GM23248 (cell line): Measurements from ENCODE around the gene FAM83E. TPM values are rescaled to one million over a fixed set of nuclear protein-coding genes. Genes with fewer than 3 reads are reported as not detected.

Experiments used
- DNase-seq: peaks from one replicate; pipeline ENCODE4 v3.0.0-alpha.2; 2015
- H2AFZ ChIP-seq: fragments of 200-600 bp; sonication (generic); 2 replicates; pipeline ENCODE4 v1.6.1; 2016; ENCODE audit warnings: antibody characterized with exemption
- H3F3A ChIP-seq: fragments of 200-600 bp; sonication (generic); 2 replicates; pipeline ENCODE4 v1.6.1; 2016; ENCODE audit warnings: mild to moderate bottlenecking, antibody characterized with exemption, mixed run types; ENCODE audit not compliant: insufficient read depth
- H3K27ac ChIP-seq: fragments of 200-600 bp; sonication (generic); 2 replicates; pipeline ENCODE4 v1.5.1; 2016; ENCODE audit warnings: mild to moderate bottlenecking
- H3K27me3 ChIP-seq: fragments of 200-600 bp; sonication (generic); replicated peaks from 2 replicates; pipeline ENCODE4 v1.6.1; 2016; ENCODE audit warnings: mild to moderate bottlenecking; ENCODE audit not compliant: insufficient read depth
- H3K36me3 ChIP-seq: fragments of 200-600 bp; sonication (generic); 2 replicates; pipeline ENCODE4 v1.6.1; 2016; ENCODE audit warnings: low read depth, mild to moderate bottlenecking
- H3K4me1 ChIP-seq: fragments of 200-600 bp; sonication (generic); 2 replicates; pipeline ENCODE4 v1.6.1; 2016; ENCODE audit warnings: mild to moderate bottlenecking; ENCODE audit not compliant: insufficient read depth
- H3K4me2 ChIP-seq: fragments of 200-600 bp; sonication (generic); one replicate; pipeline ENCODE4 v1.6.1; 2016; ENCODE audit warnings: mild to moderate bottlenecking; ENCODE audit not compliant: unreplicated experiment
- H3K4me3 ChIP-seq: fragments of 200-600 bp; sonication (generic); 2 replicates; pipeline ENCODE4 v1.5.1; 2016; ENCODE audit warnings: mild to moderate bottlenecking
- H3K79me2 ChIP-seq: fragments of 200-600 bp; sonication (generic); 2 replicates; pipeline ENCODE4 v1.6.1; 2016; ENCODE audit warnings: mild to moderate bottlenecking; ENCODE audit not compliant: insufficient read depth
- H3K9ac ChIP-seq: fragments of 200-600 bp; sonication (generic); 2 replicates; pipeline ENCODE4 v1.6.1; 2016; ENCODE audit warnings: mild to moderate bottlenecking
- H3K9me2 ChIP-seq: fragments of 200-600 bp; sonication (generic); 2 replicates; pipeline ENCODE4 v1.6.1; 2016; ENCODE audit warnings: mixed run types, mild to moderate bottlenecking, moderate library complexity; ENCODE audit not compliant: insufficient read depth
- H3K9me3 ChIP-seq: fragments of 200-600 bp; sonication (generic); one replicate; pipeline ENCODE4 v1.6.1; 2017; ENCODE audit warnings: low read depth
- H4K20me1 ChIP-seq: fragments of 200-600 bp; sonication (generic); 2 replicates; pipeline ENCODE4 v1.6.0; 2016; ENCODE audit not compliant: insufficient read depth
- EZH2 ChIP-seq: fragments of 200-600 bp; sonication (generic); IDR thresholded peaks from 2 replicates; pipeline ENCODE4 v1.6.1; 2018; ENCODE audit warnings: antibody characterized with exemption, mild to moderate bottlenecking; ENCODE audit not compliant: insufficient read depth, poor library complexity, severe bottlenecking
- EZH2phosphoT487 ChIP-seq: fragments of 200-600 bp; sonication (generic); IDR thresholded peaks from 2 replicates; pipeline ENCODE4 v1.6.1; 2018; ENCODE audit warnings: antibody characterized with exemption, moderate library complexity, mild to moderate bottlenecking, low read depth; ENCODE audit not compliant: insufficient read depth
- WGBS, 2 experiments: methylation state at CpG; one replicate each; pipeline ENCODE4 v1.1.6; 2015 to 2017; ENCODE audit warnings: low lambda C conversion rate in 2 of 2, low coverage in 1 of 2; ENCODE audit errors: missing lambda C conversion rate in 2 of 2; 5-methylcytosine and 5-hydroxymethylcytosine counted together
- in situ Hi-C: fragments of 300-500 bp; cut with MboI; formaldehyde crosslinking; loops from 2 replicates; pipeline ENCODE4 v1.15.0; 2020
- polyA plus RNA-seq: library from polyadenylated mRNA; unstranded; fragments of >200 nt; fragmentation: Nextera tagmentation; extraction: Ambion mirVana; gene quantifications from 2 replicates; pipeline ENCODE4 v1.2.1, GENCODE V29; 2016
- total RNA-seq: library from RNA; depleted of rRNA; stranded (reverse); fragments of >200 nt; shearing (Covaris generic); gene quantifications from 2 replicates; pipeline ENCODE4 v1.2.3, GENCODE V29; 2014

FAM83E gene
- total and polyA plus RNA-seq, 2 experiments from 2014 or later = not detected

DNA sequence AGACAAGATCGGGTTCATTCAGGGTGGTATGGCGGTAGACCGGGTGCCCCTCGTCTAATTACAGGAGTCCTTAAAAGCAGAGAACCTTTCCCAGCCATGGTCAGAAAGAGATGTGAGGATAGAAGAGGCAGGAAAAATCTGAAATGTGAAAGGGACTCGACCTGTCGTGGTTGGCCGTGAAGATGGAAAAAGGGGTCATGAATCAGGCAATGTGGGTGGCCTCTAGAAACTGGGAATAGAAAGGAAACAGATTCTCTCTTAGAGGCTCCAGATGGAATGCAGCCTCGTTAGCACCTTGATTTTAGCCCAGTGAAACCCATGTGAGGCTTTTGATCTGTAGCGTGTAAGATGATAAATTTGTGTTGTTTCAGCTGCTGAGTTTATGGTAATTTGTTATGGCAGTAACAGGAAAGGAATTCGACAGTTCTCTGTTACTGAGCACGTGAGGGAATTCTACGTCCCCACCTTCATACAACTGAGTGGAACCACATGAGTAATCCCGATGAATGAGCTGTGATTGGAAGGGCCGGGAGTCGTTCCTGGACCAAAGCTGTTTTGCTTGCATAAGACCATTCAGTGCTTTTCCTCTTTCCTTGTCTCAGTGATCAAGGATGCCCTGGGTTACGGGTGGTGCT lies 42.1 kb upstream of the FAM83E start:
- H3K9me2 ChIP-seq = no peaks in the 10 kb centered on the region
- no peaks in the 10 kb centered on the region for H3K36me3 ChIP-seq
- H2AFZ ChIP-seq = no peak overlapping the region
- no peak overlapping the region for H3K4me2 ChIP-seq
- in situ Hi-C loops = no loop called here
- TF ChIP-seq EZH2phosphoT487 (no peak), EZH2 (no peak)
- H3K9ac ChIP-seq = no peak overlapping the region
- H3F3A ChIP-seq = peaks cover 18% of the 10 kb centered on the region
- DNase-seq = peak; percentile 94
- H3K27me3 ChIP-seq = no peaks in the 10 kb centered on the region
- no peak overlapping the region for H3K27ac ChIP-seq
- no peak overlapping the region for H3K4me3 ChIP-seq
- peaks cover 5% of the 10 kb centered on the region; the same call in 1 of the 2 replicates for H3K4me1 ChIP-seq
- no peaks in the 10 kb centered on the region for H3K9me3 ChIP-seq
- H4K20me1 ChIP-seq = no peaks in the 10 kb centered on the region
- WGBS, 2 experiments = 30 to 31% methylated on average over 16 of the region's 16 CpGs
- H3K79me2 ChIP-seq = no peaks in the 10 kb centered on the region

DNA sequence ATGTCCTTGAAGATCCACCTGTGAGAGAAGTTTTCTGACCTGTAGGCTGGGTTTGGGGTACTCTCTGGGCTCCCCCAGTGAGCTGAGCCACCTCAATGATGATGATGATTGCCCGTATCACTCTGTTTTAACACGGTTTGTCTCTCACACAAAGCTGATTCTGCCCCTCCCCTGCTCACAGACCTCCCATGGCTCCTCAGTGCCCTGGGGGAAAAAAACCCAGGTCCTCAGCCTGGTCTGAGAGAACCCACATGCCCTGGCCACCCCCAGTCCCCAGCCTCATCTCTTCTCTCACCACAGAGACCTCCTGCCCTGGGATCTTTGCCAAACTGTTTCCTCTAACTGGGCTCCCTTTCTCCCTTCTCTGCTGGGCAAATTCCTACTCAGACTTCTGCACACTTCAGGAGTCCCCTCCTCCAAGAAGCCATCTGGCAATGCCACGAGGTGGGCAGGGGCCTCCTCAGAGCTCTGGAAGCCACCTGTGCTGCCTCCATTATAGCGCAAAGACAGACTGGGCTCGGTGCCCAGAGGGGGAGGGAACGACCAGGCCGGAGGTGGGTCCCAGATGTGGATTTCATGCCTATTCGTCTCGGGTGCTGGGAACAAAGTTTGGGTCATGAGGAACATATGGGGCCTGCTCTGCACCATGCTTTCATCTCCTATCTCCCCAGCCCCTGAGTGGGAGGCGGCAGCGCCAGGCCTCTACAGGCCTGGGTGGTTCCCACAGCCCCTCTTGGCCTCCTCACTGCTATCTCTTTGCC lies 39.6 kb upstream of the FAM83E start:
- Histone ChIP-seq H3K79me2 (no peaks in the 10 kb centered on the region), H3K9ac (no peak overlapping the region), H4K20me1 (no peaks in the 10 kb centered on the region), H3K27me3 (no peaks in the 10 kb centered on the region), H3K4me1 (peaks cover 8% of the 10 kb centered on the region; the same call in 1 of the 2 replicates), H3K36me3 (no peaks in the 10 kb centered on the region), H3K27ac (no peak overlapping the region), H2AFZ (no peak overlapping the region), H3K4me3 (no peak overlapping the region), H3F3A (peaks cover 18% of the 10 kb centered on the region), H3K9me3 (no peaks in the 10 kb centered on the region), H3K9me2 (no peaks in the 10 kb centered on the region), H3K4me2 (no peak overlapping the region)
- no peak for TF ChIP-seq EZH2
- TF ChIP-seq EZH2phosphoT487 = no peak
- 33 to 35% methylated on average over 11 of the region's 11 CpGs for WGBS, 2 experiments
- DNase-seq = no peak
- in situ Hi-C loops = no loop called here

DNA sequence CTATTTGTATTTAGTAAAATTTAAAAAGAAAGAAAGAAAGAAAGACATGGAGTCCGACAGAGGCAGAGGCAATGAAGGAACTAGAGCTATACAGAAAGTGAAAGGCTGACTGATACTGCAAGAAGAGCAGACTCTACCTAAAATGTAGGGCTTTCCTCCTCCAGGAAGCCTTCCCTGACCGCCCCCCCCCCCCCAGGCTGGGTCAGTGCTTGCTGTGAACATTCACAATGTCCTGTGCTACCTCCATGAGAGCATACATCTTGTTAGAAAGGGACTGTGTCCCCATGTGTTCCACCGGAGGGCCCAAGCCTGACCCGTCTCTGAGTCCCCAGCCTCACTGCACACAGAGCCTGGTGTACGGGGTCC lies 36.8 kb upstream of the FAM83E start:
- no peaks in the 10 kb centered on the region for H3K9me3 ChIP-seq
- no peaks in the 10 kb centered on the region for H3K27me3 ChIP-seq
- WGBS, 2 experiments = 61 to 69% methylated on average over 5 of the region's 5 CpGs
- peaks cover 6% of the 10 kb centered on the region; the same call in 1 of the 2 replicates for H3K4me1 ChIP-seq
- H3K36me3 ChIP-seq = no peaks in the 10 kb centered on the region
- in situ Hi-C loops = no loop called here
- DNase-seq = no peak
- TF ChIP-seq EZH2 (no peak), EZH2phosphoT487 (no peak)
- no peaks in the 10 kb centered on the region for H4K20me1 ChIP-seq
- no peak overlapping the region for H3K27ac ChIP-seq
- H3K9me2 ChIP-seq = no peaks in the 10 kb centered on the region
- H3K4me3 ChIP-seq = no peak overlapping the region
- H3F3A ChIP-seq = peaks cover 2% of the 10 kb centered on the region; the same call in 1 of the 2 replicates
- H3K9ac ChIP-seq = no peak overlapping the region
- no peak overlapping the region for H2AFZ ChIP-seq
- no peaks in the 10 kb centered on the region for H3K79me2 ChIP-seq
- no peak overlapping the region for H3K4me2 ChIP-seq

DNA sequence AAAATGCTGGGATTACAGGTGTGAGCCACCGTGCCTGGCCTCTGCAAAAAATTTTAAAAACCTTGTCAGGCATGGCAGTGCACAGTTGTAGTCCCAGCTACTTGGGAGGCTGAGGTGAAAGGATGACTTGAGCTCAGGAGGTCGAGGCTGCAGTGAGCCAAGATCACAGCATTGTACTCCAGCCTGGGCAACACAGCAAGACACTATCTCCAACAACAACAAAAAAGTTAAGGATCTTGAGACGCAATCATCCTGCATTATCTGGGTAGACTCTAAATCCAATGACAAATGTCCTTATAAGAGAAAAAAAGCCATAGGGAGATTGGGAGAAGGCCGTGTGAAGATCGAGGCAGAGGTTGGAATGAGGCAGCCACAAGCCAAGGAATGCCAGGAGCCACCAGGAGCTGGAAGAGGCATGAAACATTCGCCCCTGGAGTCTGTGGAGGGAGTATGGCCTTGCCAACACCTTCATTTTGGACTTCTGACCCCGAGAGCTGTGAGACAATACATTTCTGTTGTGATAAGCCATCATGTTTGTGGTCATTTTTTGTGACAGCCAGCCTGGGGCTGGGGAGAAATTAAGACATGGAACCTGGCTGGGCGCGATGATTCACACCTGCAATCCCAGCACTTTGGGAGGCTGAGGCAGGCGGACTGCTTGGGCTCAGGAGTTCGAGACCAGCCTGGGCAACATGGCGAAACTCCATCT lies 36.3 kb upstream of the FAM83E start:
- in situ Hi-C loops = no loop called here
- Histone ChIP-seq H3K9me2 (no peaks in the 10 kb centered on the region), H3K4me3 (no peak overlapping the region), H4K20me1 (no peaks in the 10 kb centered on the region), H3K27ac (no peak overlapping the region), H3K4me1 (0 out of 2 replicates have a peak, but pooled peaks cover 5% of the 10 kb centered on the region), H3F3A (peaks cover under 1% of the 10 kb centered on the region; the same call in 1 of the 2 replicates), H2AFZ (no peak overlapping the region), H3K9ac (no peak overlapping the region), H3K36me3 (no peaks in the 10 kb centered on the region), H3K79me2 (no peaks in the 10 kb centered on the region), H3K4me2 (no peak overlapping the region), H3K27me3 (no peaks in the 10 kb centered on the region), H3K9me3 (no peaks in the 10 kb centered on the region)
- no peak for TF ChIP-seq EZH2
- TF ChIP-seq EZH2phosphoT487 = no peak
- DNase-seq = no peak
- 89 to 91% methylated on average over 12 of the region's 12 CpGs for WGBS, 2 experiments
